Right atrium auricular region (tissue), 2 donors: ENCODE data around the gene LIFR. TPM values are rescaled to one million over a fixed set of nuclear protein-coding genes. Genes with fewer than 3 reads are reported as not detected.
A peak's percentile ranks its signal among the peaks of the same experiment; 100 is the strongest.

ENCODE experiments used
- DNase-seq: peaks from one replicate; pipeline ENCODE4 v3.0.0-alpha.2; 2019; ENCODE audit warnings: low spot score
- H3K27ac ChIP-seq, 2 donors: fragments of 200-600 bp; sonication (generic); 1 replicate in 1 of 2; 2 replicates in 1 of 2; pipeline ENCODE4 v1.5.1; 2016 to 2019
- H3K27me3 ChIP-seq, 2 donors: fragments of 200-600 bp; sonication (generic); one replicate each; pipeline versions ENCODE4 v1.5.1 to v1.6.0; 2017 to 2019
- H3K36me3 ChIP-seq: fragments of 200-600 bp; sonication (generic); one replicate; pipeline ENCODE4 v1.5.1; 2016
- H3K4me1 ChIP-seq, 2 donors: fragments of 200-600 bp; sonication (generic); one replicate each; pipeline versions ENCODE4 v1.5.1 to v1.6.0; 2017 to 2019
- H3K4me3 ChIP-seq, 2 donors: fragments of 200-600 bp; sonication (generic); 1 replicate in 1 of 2; 2 replicates in 1 of 2; pipeline ENCODE4 v1.5.1; 2017 to 2019; ENCODE audit warnings: mild to moderate bottlenecking in 1 of 2, moderate library complexity in 1 of 2
- H3K9me3 ChIP-seq, 2 donors: fragments of 200-600 bp; sonication (generic); one replicate each; pipeline ENCODE4 v1.5.1; 2019
- CTCF ChIP-seq, 2 donors: fragments of 200-600 bp; sonication (generic); IDR thresholded peaks; one replicate each; pipeline ENCODE4 v1.5.1; 2019; ENCODE audit warnings: antibody characterized with exemption in 2 of 2
- microRNA-seq, 2 donors: library from miRNA; unstranded; fragments of <30 nt; microRNA quantifications; one replicate each; pipeline ENCODE4, GENCODE V29; 2016 to 2017; ENCODE audit warnings: borderline number of aligned reads in 2 of 2, borderline replicate concordance in 1 of 2
- total RNA-seq, 2 donors: library from RNA; depleted of rRNA; stranded (reverse); fragments of >200 nt; gene quantifications; one replicate each; pipeline ENCODE4 v1.1.0, GENCODE V29; 2016

LIFR gene
- total RNA-seq, 2 donors from 2014 or later = 38.9 to 58.0 TPM

- DNase-seq = peak; percentile 57
- H3K27me3 ChIP-seq = no peaks in the 10 kb centered on the region
- H3K9me3 ChIP-seq = no peaks in the 10 kb centered on the region
- no peak overlapping the region for H3K27ac ChIP-seq
- no peaks in the 10 kb centered on the region for H3K4me1 ChIP-seq
- H3K36me3 ChIP-seq = no peaks in the 10 kb centered on the region
- TF ChIP-seq CTCF (IDR thresholded peaks at IDR 0.05) = no peak
- H3K4me3 ChIP-seq = no peak overlapping the region
These were observed 129.2 kb downstream of the LIFR start for GRCh38 chr5:38426986-38427950.

- DNase-seq = no peak
- H3K4me1 ChIP-seq = no peaks in the 10 kb centered on the region
- no peak for TF ChIP-seq CTCF (IDR thresholded peaks at IDR 0.05)
- H3K4me3 ChIP-seq = no peak overlapping the region
- H3K27ac ChIP-seq = no peak overlapping the region
- H3K36me3 ChIP-seq = no peaks in the 10 kb centered on the region
- H3K27me3 ChIP-seq = no peaks in the 10 kb centered on the region
- H3K9me3 ChIP-seq = no peaks in the 10 kb centered on the region
These were observed 130.0 kb downstream of the LIFR start for GRCh38 chr5:38426490-38426889.

Small RNA genes within 50 kb of the gene (microRNA-seq; reads per million reads assigned to microRNA genes)
- gene MIR3650 = 0 reads per million in 2 donors
